Measurements from ENCODE around the gene TSSK2.

GRCh38 chr22:19123936-19124335 lies 7.2 kb upstream of the TSSK2 start:
- no peak for TF ChIP-seq CTCF (IDR thresholded peaks at IDR 0.05)
- TF ChIP-seq POLR2A (IDR thresholded peaks at IDR 0.05): no peak

All from thyroid gland (tissue), 4 donors.